ENCODE data around the gene GPR146. TPM values are rescaled to one million over a fixed set of nuclear protein-coding genes. Genes with fewer than 3 reads are reported as not detected.

The GPR146 gene
- total and polyA plus RNA-seq, 9 donors = 2.3 to 4.8 (median 3.2) TPM

- H3K27ac ChIP-seq (ENCODE audit: low read length) = peak overlapping the region; percentile 7
Measured at GRCh38 chr7:1086588-1087464, 42.5 kb downstream of the GPR146 start.

GRCh38 chr7:1087465-1087814 is 43.1 kb downstream of the GPR146 start:
- H3K27ac ChIP-seq (ENCODE audit: low read length) = no peak overlapping the region
- H3K9me3 ChIP-seq (replicated peaks; ENCODE audit: control insufficient read depth, low read depth, low read length) = no peaks in the 10 kb centered on the region
- 20% methylated on average over 5 of the region's 6 CpGs for WGBS (ENCODE audit: insufficient coverage)
- no peak for DNase-seq
- peak overlapping the region; percentile 49 for H3K4me3 ChIP-seq (ENCODE audit: low read length)
- H3K36me3 ChIP-seq (ENCODE audit: control insufficient read depth, insufficient read depth, low read length) = peaks cover 10% of the 10 kb centered on the region
- H3K27me3 ChIP-seq (ENCODE audit: control insufficient read depth, insufficient read depth, low read length) = no peaks in the 10 kb centered on the region
- H3K4me1 ChIP-seq (ENCODE audit: control insufficient read depth, insufficient read depth, low read length) = peaks cover 43% of the 10 kb centered on the region

More at GRCh38 chr7:1086588-1087464, 42.5 kb downstream of the GPR146 start:
- no peaks in the 10 kb centered on the region for H3K9me3 ChIP-seq (replicated peaks; ENCODE audit: control insufficient read depth, low read depth, low read length)
- WGBS (ENCODE audit: insufficient coverage) = 5% methylated on average over 32 of the region's 45 CpGs
- H3K4me1 ChIP-seq (ENCODE audit: control insufficient read depth, insufficient read depth, low read length) = peaks cover 49% of the 10 kb centered on the region
- H3K4me3 ChIP-seq (ENCODE audit: low read length) = peak overlapping the region; percentile 47
- peak; percentile 79 for DNase-seq
- H3K27me3 ChIP-seq (ENCODE audit: control insufficient read depth, insufficient read depth, low read length) = no peaks in the 10 kb centered on the region
- peaks cover 7% of the 10 kb centered on the region for H3K36me3 ChIP-seq (ENCODE audit: control insufficient read depth, insufficient read depth, low read length)

- Histone ChIP-seq H3K36me3 (ENCODE audit: control insufficient read depth, insufficient read depth, low read length) (peaks cover 18% of the 10 kb centered on the region), H3K27ac (ENCODE audit: low read length) (peak within 1 kb of the TSS; percentile 67), H3K4me1 (ENCODE audit: control insufficient read depth, insufficient read depth, low read length) (peaks cover 38% of the 10 kb centered on the region), H3K9me3 (replicated peaks; ENCODE audit: control insufficient read depth, low read depth, low read length) (no peaks in the 10 kb centered on the region), H3K27me3 (ENCODE audit: control insufficient read depth, insufficient read depth, low read length) (no peaks in the 10 kb centered on the region), H3K4me3 (ENCODE audit: low read length) (peak within 1 kb of the TSS; percentile 49)
- WGBS (ENCODE audit: insufficient coverage) = 29% methylated on average over 20 of the region's 28 CpGs
- peak; percentile 84 for DNase-seq
Measured at GRCh38 chr7:1087952-1088920, 43.9 kb downstream of the GPR146 start, which contains the start of gene GPER1. GPER1 (plus strand) TSS chr7:1088113; CDS start chr7:1091729, 3,616 bp downstream.

GRCh38 chr7:1090236-1090635 is 45.9 kb downstream of the GPR146 start:
- Histone ChIP-seq H3K36me3 (ENCODE audit: control insufficient read depth, insufficient read depth, low read length) (peaks cover 23% of the 10 kb centered on the region), H3K9me3 (replicated peaks; ENCODE audit: control insufficient read depth, low read depth, low read length) (no peaks in the 10 kb centered on the region), H3K27me3 (ENCODE audit: control insufficient read depth, insufficient read depth, low read length) (no peaks in the 10 kb centered on the region), H3K27ac (ENCODE audit: low read length) (no peak overlapping the region), H3K4me1 (ENCODE audit: control insufficient read depth, insufficient read depth, low read length) (peaks cover 37% of the 10 kb centered on the region), H3K4me3 (ENCODE audit: low read length) (no peak overlapping the region)
- no peak for DNase-seq
- WGBS (ENCODE audit: insufficient coverage) = 94% methylated on average over 18 of the region's 21 CpGs

- Histone ChIP-seq H3K9me3 (replicated peaks; ENCODE audit: control insufficient read depth, low read depth, low read length) (no peaks in the 10 kb centered on the region), H3K4me1 (ENCODE audit: control insufficient read depth, insufficient read depth, low read length) (peaks cover 45% of the 10 kb centered on the region), H3K36me3 (ENCODE audit: control insufficient read depth, insufficient read depth, low read length) (peaks cover 23% of the 10 kb centered on the region), H3K27me3 (ENCODE audit: control insufficient read depth, insufficient read depth, low read length) (no peaks in the 10 kb centered on the region), H3K4me3 (ENCODE audit: low read length) (no peak overlapping the region), H3K27ac (ENCODE audit: low read length) (no peak overlapping the region)
- 65% methylated on average over 22 of the region's 28 CpGs for WGBS (ENCODE audit: insufficient coverage)
- no peak for DNase-seq
Measured at GRCh38 chr7:1090686-1091643, 46.6 kb downstream of the GPR146 start.

GRCh38 chr7:1091644-1092027 is 47.3 kb downstream of the GPR146 start:
- Histone ChIP-seq H3K4me3 (ENCODE audit: low read length) (no peak overlapping the region), H3K27me3 (ENCODE audit: control insufficient read depth, insufficient read depth, low read length) (no peaks in the 10 kb centered on the region), H3K9me3 (replicated peaks; ENCODE audit: control insufficient read depth, low read depth, low read length) (no peaks in the 10 kb centered on the region), H3K27ac (ENCODE audit: low read length) (no peak overlapping the region), H3K4me1 (ENCODE audit: control insufficient read depth, insufficient read depth, low read length) (peaks cover 48% of the 10 kb centered on the region), H3K36me3 (ENCODE audit: control insufficient read depth, insufficient read depth, low read length) (peaks cover 23% of the 10 kb centered on the region)
- no peak for DNase-seq
- WGBS (ENCODE audit: insufficient coverage) = 96% methylated on average over 18 of the region's 18 CpGs

GRCh38 chr7:1092161-1092632 is 47.9 kb downstream of the GPR146 start:
- Histone ChIP-seq H3K27ac (ENCODE audit: low read length) (no peak overlapping the region), H3K9me3 (replicated peaks; ENCODE audit: control insufficient read depth, low read depth, low read length) (no peaks in the 10 kb centered on the region), H3K4me3 (ENCODE audit: low read length) (no peak overlapping the region), H3K4me1 (ENCODE audit: control insufficient read depth, insufficient read depth, low read length) (peaks cover 44% of the 10 kb centered on the region), H3K27me3 (ENCODE audit: control insufficient read depth, insufficient read depth, low read length) (no peaks in the 10 kb centered on the region), H3K36me3 (ENCODE audit: control insufficient read depth, insufficient read depth, low read length) (peaks cover 23% of the 10 kb centered on the region)
- DNase-seq = no peak
- 96% methylated on average over 40 of the region's 40 CpGs for WGBS (ENCODE audit: insufficient coverage)

GRCh38 chr7:1092806-1093501 is 48.6 kb downstream of the GPR146 start:
- no peaks in the 10 kb centered on the region for H3K27me3 ChIP-seq (ENCODE audit: control insufficient read depth, insufficient read depth, low read length)
- DNase-seq = no peak
- H3K9me3 ChIP-seq (replicated peaks; ENCODE audit: control insufficient read depth, low read depth, low read length) = no peaks in the 10 kb centered on the region
- peaks cover 29% of the 10 kb centered on the region for H3K36me3 ChIP-seq (ENCODE audit: control insufficient read depth, insufficient read depth, low read length)
- 83% methylated on average over 39 of the region's 40 CpGs for WGBS (ENCODE audit: insufficient coverage)
- H3K27ac ChIP-seq (ENCODE audit: low read length) = no peak overlapping the region
- H3K4me1 ChIP-seq (ENCODE audit: control insufficient read depth, insufficient read depth, low read length) = peaks cover 38% of the 10 kb centered on the region
- no peak overlapping the region for H3K4me3 ChIP-seq (ENCODE audit: low read length)

GRCh38 chr7:1093502-1093843 is 49.1 kb downstream of the GPR146 start:
- Histone ChIP-seq H3K36me3 (ENCODE audit: control insufficient read depth, insufficient read depth, low read length) (peaks cover 34% of the 10 kb centered on the region), H3K9me3 (replicated peaks; ENCODE audit: control insufficient read depth, low read depth, low read length) (no peaks in the 10 kb centered on the region), H3K27me3 (ENCODE audit: control insufficient read depth, insufficient read depth, low read length) (no peaks in the 10 kb centered on the region), H3K4me3 (ENCODE audit: low read length) (no peak overlapping the region), H3K4me1 (ENCODE audit: control insufficient read depth, insufficient read depth, low read length) (peaks cover 33% of the 10 kb centered on the region), H3K27ac (ENCODE audit: low read length) (no peak overlapping the region)
- peak; percentile 48 for DNase-seq
- WGBS (ENCODE audit: insufficient coverage) = 83% methylated on average over 14 of the region's 14 CpGs
